Measurements from ENCODE around the gene ALAD. TPM values are rescaled to one million over a fixed set of nuclear protein-coding genes. Genes with fewer than 3 reads are reported as not detected.
"Not testable (repeated sequence)": the region's sequence is repeated elsewhere in the genome, so short reads cannot be mapped to it uniquely, and the experiment has no call there.

The ALAD gene
- total and polyA plus RNA-seq, 9 of the 15 experiments (the other 6 are each of a cell fraction or from before 2014, with no cell fraction given): 1.3 to 12.7 (median 6.8) TPM

DNA sequence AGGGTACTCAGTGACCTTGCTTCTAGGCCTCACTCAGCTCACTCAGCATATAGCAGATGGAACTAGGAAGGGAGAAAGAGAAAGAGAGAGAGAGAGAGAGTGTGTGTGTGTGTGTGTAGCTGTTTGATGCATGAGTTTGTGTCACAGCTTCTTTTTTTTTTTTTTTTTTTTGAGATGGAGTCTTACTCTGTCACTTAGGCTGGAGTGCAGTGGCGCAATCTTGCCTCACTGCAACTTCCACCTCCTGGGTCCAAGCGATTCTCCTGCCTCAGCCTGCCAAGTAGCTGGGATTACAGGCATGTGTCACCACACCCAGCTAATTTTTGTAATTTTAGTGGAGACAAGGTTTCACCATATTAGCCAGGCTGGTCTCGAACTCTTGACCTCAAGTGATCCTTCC lies 35.4 kb downstream of the ALAD start:
- H3K4me2 ChIP-seq (ENCODE audit: insufficient read depth, low read length); FAIRE-seq; POLR2A ChIA-PET; H3K9me3 ChIP-seq (replicated peaks; ENCODE audit: control insufficient read depth, insufficient read depth, low read depth, low read length); H3K27me3 ChIP-seq (ENCODE audit: control insufficient read depth in 2 of 2, insufficient read depth in 2 of 2, low read length in 2 of 2); H3K36me3 ChIP-seq (ENCODE audit: control insufficient read depth, insufficient read depth, low read length); in situ Hi-C loops (cut with MboI); DNase-seq (ENCODE audit: extremely low read depth in 1 of 4, low spot score in 3 of 4); H3K27ac ChIP-seq (ENCODE audit: extremely low read depth, low read depth, low read length); BruUV-seq (replicated peaks); H3K4me3 ChIP-seq; H3K79me2 ChIP-seq (ENCODE audit: control insufficient read depth, insufficient read depth, low read length); H3K9me1 ChIP-seq (ENCODE audit: control insufficient read depth, insufficient read depth, low read length); H2AFZ ChIP-seq (ENCODE audit: low read depth, low read length); intact Hi-C loops (cut with micrococcal nuclease); H3K9ac ChIP-seq (ENCODE audit: insufficient read depth in 1 of 2, low read depth in 2 of 2, low read length in 2 of 2); ATAC-seq; CTCF ChIA-PET (ENCODE audit: low intra/inter-chr PET ratio); TF ChIP-seq ATF1 (CRISPR knock-in tag; IDR thresholded peaks at IDR 0.05): not testable (repeated sequence)
- 63% methylated on average over 3 of the region's 3 CpGs for WGBS (ENCODE audit: insufficient coverage, low coverage, missing lambda C conversion rate)
- Histone ChIP-seq H4K20me1 (replicated peaks; ENCODE audit: control insufficient read depth, insufficient read depth, low read length) (peaks cover 15% of the 10 kb centered on the region; the same call in 1 of the 2 replicates), H3K4me1 (replicated peaks in 1 of 2; ENCODE audit: control insufficient read depth in 2 of 2, insufficient read depth in 2 of 2, low read length in 2 of 2) (peaks cover 32 to 39% of the 10 kb centered on the region in 2 experiments)
- TF ChIP-seq ATF1 (tag; IDR thresholded peaks at IDR 0.05): 0 out of 2 replicates have a peak, but pooled peaks have one; percentile 9
- TF ChIP-seq CEBPG (CRISPR knock-in tag; IDR thresholded peaks at IDR 0.05): peak; percentile 16; the same call in 1 of the 2 replicates
- TF ChIP-seq CEBPG (tag; conservative IDR thresholded peaks at IDR 0.05 in 1 of 2, IDR thresholded peaks at IDR 0.05 in 1 of 2): peak; percentile 42 to 75; a peak in 3 of 4 replicates
- peak; percentile 85 for TF ChIP-seq CEBPB (tag; IDR thresholded peaks at IDR 0.05)
- TF ChIP-seq ZNF384 (IDR thresholded peaks at IDR 0.05; ENCODE audit: low read depth, low read length): 0 out of 2 replicates have a peak, but pooled peaks have one; percentile 5
- TF ChIP-seq, protein P1, sequence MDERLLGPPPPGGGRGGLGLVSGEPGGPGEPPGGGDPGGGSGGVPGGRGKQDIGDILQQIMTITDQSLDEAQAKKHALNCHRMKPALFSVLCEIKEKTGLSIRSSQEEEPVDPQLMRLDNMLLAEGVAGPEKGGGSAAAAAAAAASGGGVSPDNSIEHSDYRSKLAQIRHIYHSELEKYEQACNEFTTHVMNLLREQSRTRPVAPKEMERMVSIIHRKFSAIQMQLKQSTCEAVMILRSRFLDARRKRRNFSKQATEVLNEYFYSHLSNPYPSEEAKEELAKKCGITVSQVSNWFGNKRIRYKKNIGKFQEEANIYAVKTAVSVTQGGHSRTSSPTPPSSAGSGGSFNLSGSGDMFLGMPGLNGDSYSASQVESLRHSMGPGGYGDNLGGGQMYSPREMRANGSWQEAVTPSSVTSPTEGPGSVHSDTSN (CRISPR knock-in tag; IDR thresholded peaks at IDR 0.05; ENCODE audit: low read depth): not testable (repeated sequence)
- TF ChIP-seq, protein P1 (tag; conservative IDR thresholded peaks at IDR 0.05; ENCODE audit: low read depth): peak; percentile 32; the same call in 1 of the 2 replicates
